GM12891 (cell line): Measurements from ENCODE around the gene TLCD3A.
"Not testable (repeated sequence)": the region's sequence is repeated elsewhere in the genome, so short reads cannot be mapped to it uniquely, and the experiment has no call there.

ENCODE experiments used
- PAX5 ChIP-seq: IDR thresholded peaks from 2 replicates; pipeline ENCODE4 v1.6.1; 2011; ENCODE audit warnings: low read length, moderate library complexity, mild to moderate bottlenecking; ENCODE audit not compliant: insufficient read depth, severe bottlenecking
- POLR2A ChIP-seq: IDR thresholded peaks from 2 replicates; pipeline ENCODE4 v1.6.1; 2011; ENCODE audit warnings: low read depth, low read length, control low read depth
- POLR2AphosphoS5 ChIP-seq: IDR thresholded peaks from 2 replicates; pipeline ENCODE4 v1.6.1; 2011; ENCODE audit warnings: low read depth, low read length, control low read depth
- POU2F2 ChIP-seq: IDR thresholded peaks from 2 replicates; pipeline ENCODE4 v1.6.1; 2011; ENCODE audit warnings: low read depth, mild to moderate bottlenecking, control low read depth, low read length, moderate library complexity
- SPI1 ChIP-seq: IDR thresholded peaks from 2 replicates; pipeline ENCODE4 v1.6.1; 2011; ENCODE audit warnings: low read depth, low read length, control low read depth
- TAF1 ChIP-seq: IDR thresholded peaks from 2 replicates; pipeline ENCODE4 v1.6.1; 2011; ENCODE audit warnings: low read depth, low read length, control low read depth

- not testable (repeated sequence) for TF ChIP-seq TAF1, POLR2A, POLR2AphosphoS5, SPI1, PAX5, POU2F2
Observed at GRCh38 chr17:698096-698495, 34.3 kb upstream of the TLCD3A start.
